ENCODE data around the gene TMEM151A. TPM values are rescaled to one million over a fixed set of nuclear protein-coding genes. Genes with fewer than 3 reads are reported as not detected.

TMEM151A gene
- total RNA-seq, 1 donor from 2014 or later, result 2.1 TPM

- H3K9me3 Mint-ChIP-seq, result no peaks in the 10 kb centered on the region
- peaks cover 8% of the 10 kb centered on the region for H3K4me1 Mint-ChIP-seq (ENCODE audit: unreplicated experiment)
- DNase-seq (ENCODE audit: extremely low spot score, unreplicated experiment), result no peak
- no peaks in the 10 kb centered on the region for H3K36me3 Mint-ChIP-seq
- no peak overlapping the region for H3K27ac Mint-ChIP-seq
- peak overlapping the region; percentile 76 for H3K4me3 Mint-ChIP-seq
- no peaks in the 10 kb centered on the region for H3K27me3 Mint-ChIP-seq
- no peak for TF ChIP-seq CTCF (conservative IDR thresholded peaks at IDR 0.05)
Observed at GRCh38 chr11:66334605-66335442, 43.1 kb downstream of the TMEM151A start.

- no peak for DNase-seq (ENCODE audit: extremely low spot score, unreplicated experiment)
- no peaks in the 10 kb centered on the region for H3K9me3 Mint-ChIP-seq
- H3K27me3 Mint-ChIP-seq, result no peaks in the 10 kb centered on the region
- TF ChIP-seq CTCF (conservative IDR thresholded peaks at IDR 0.05), result no peak
- H3K36me3 Mint-ChIP-seq, result no peaks in the 10 kb centered on the region
- peak overlapping the region; percentile 76 for H3K27ac Mint-ChIP-seq
- peak overlapping the region; percentile 94 for H3K4me3 Mint-ChIP-seq
- peaks cover 4% of the 10 kb centered on the region for H3K4me1 Mint-ChIP-seq (ENCODE audit: unreplicated experiment)
Observed at GRCh38 chr11:66335531-66336233, 44.0 kb downstream of the TMEM151A start.

GRCh38 chr11:66336234-66337102 is 44.8 kb downstream of the TMEM151A start, which contains the start of gene RIN1:
RIN1 (minus strand) TSS chr11:66336434; CDS start chr11:66336402, 32 bp downstream.
- TF ChIP-seq CTCF (conservative IDR thresholded peaks at IDR 0.05), result peak; percentile 69
- H3K27ac Mint-ChIP-seq, result peak within 1 kb of the TSS; percentile 76
- peak within 1 kb of the TSS; percentile 94 for H3K4me3 Mint-ChIP-seq
- no peak for DNase-seq (ENCODE audit: extremely low spot score, unreplicated experiment)
- no peaks in the 10 kb centered on the region for H3K27me3 Mint-ChIP-seq
- peaks cover 4% of the 10 kb centered on the region for H3K4me1 Mint-ChIP-seq (ENCODE audit: unreplicated experiment)
- H3K36me3 Mint-ChIP-seq, result no peaks in the 10 kb centered on the region
- H3K9me3 Mint-ChIP-seq, result no peaks in the 10 kb centered on the region

- Mint-ChIP-seq H3K36me3 (no peaks in the 10 kb centered on the region), H3K4me3 (peak overlapping the region; percentile 94), H3K27me3 (no peaks in the 10 kb centered on the region), H3K9me3 (no peaks in the 10 kb centered on the region), H3K4me1 (ENCODE audit: unreplicated experiment) (peaks cover 4% of the 10 kb centered on the region), H3K27ac (no peak overlapping the region)
- DNase-seq (ENCODE audit: extremely low spot score, unreplicated experiment), result no peak
- no peak for TF ChIP-seq CTCF (conservative IDR thresholded peaks at IDR 0.05)
Observed at GRCh38 chr11:66337103-66337899, 45.6 kb downstream of the TMEM151A start.
